Stimulated activated CD4-positive, alpha-beta T cell treated with anti-CD3 and anti-CD28 coated beads, Interleukin-1b, Interleukin-23, amount 100 ng/mL, for 24 hours (primary cell): ENCODE data around the gene HS3ST6.
"Not testable (repeated sequence)": the region's sequence is repeated elsewhere in the genome, so short reads cannot be mapped to it uniquely, and the experiment has no call there.

Experiments
- DNase-seq, 4 experiments: peaks; one replicate each; pipeline ENCODE4 v3.0.0-alpha.2; 2020; ENCODE audit warnings: low read depth in 4 of 4, low spot score in 1 of 4

Gene HS3ST6

GRCh38 chr16:1879477-1879876, 38.7 kb downstream of the HS3ST6 start:
- DNase-seq: no peak

- no peak for DNase-seq
Measured at GRCh38 chr16:1878256-1878655, 40.0 kb downstream of the HS3ST6 start.

- DNase-seq: no peak
Measured at GRCh38 chr16:1877804-1878203, 40.4 kb downstream of the HS3ST6 start.

GRCh38 chr16:1877089-1877488, 41.1 kb downstream of the HS3ST6 start:
- no peak for DNase-seq

- DNase-seq: no peak
Measured at GRCh38 chr16:1876468-1876867, 41.7 kb downstream of the HS3ST6 start.

- not testable (repeated sequence) for DNase-seq
Measured at GRCh38 chr16:1876066-1876465, 42.1 kb downstream of the HS3ST6 start.

- DNase-seq: no peak
Measured at GRCh38 chr16:1874854-1875253, 43.4 kb downstream of the HS3ST6 start.

GRCh38 chr16:1871974-1872635, 46.1 kb downstream of the HS3ST6 start, which contains the start of gene MEIOB:
Gene MEIOB, minus strand, starts transcription at chr16:1872164. Its CDS starts 3,989 bp downstream, at chr16:1868175.
- DNase-seq: peak in 3 of 4 experiments; percentile 21 to 35 (median 21)

GRCh38 chr16:1870365-1871082, 47.7 kb downstream of the HS3ST6 start:
- no peak for DNase-seq

- no peak for DNase-seq
Measured at GRCh38 chr16:1865902-1866690, 52.1 kb downstream of the HS3ST6 start.

- no peak for DNase-seq
Measured at GRCh38 chr16:1863681-1864460, 54.3 kb downstream of the HS3ST6 start.

GRCh38 chr16:1862394-1862793, 55.8 kb downstream of the HS3ST6 start:
- no peak for DNase-seq

- DNase-seq: no peak
Measured at GRCh38 chr16:1861730-1862129, 56.5 kb downstream of the HS3ST6 start.
